Measurements from ENCODE around the gene PCDH9.
"Not testable (repeated sequence)": the region's sequence is repeated elsewhere in the genome, so short reads cannot be mapped to it uniquely, and the experiment has no call there.

PCDH9 gene

DNA sequence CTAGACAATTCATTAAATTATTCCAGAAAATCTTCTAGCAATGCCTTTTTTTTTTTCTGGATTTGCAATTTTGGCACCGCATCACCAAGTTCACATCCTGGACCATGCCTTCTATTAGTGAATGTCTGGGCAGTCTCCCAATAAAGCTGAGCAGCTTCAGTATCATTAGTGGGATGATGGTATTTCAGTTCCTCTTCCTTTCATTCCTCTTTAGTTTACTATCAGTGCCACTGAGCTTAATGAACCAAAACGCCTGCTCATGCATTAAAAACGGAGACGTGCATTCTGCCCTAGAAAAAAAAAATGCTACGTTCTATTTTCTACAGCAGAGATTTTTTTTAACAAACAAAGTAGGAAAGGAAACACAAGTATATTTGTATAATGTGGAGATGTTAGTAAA is 343.0 kb downstream of the PCDH9 start:
- no peak for TF ChIP-seq EZH2phosphoT487 (conservative IDR thresholded peaks at IDR 0.05; ENCODE audit: low read length)
- TF ChIP-seq, protein P1, sequence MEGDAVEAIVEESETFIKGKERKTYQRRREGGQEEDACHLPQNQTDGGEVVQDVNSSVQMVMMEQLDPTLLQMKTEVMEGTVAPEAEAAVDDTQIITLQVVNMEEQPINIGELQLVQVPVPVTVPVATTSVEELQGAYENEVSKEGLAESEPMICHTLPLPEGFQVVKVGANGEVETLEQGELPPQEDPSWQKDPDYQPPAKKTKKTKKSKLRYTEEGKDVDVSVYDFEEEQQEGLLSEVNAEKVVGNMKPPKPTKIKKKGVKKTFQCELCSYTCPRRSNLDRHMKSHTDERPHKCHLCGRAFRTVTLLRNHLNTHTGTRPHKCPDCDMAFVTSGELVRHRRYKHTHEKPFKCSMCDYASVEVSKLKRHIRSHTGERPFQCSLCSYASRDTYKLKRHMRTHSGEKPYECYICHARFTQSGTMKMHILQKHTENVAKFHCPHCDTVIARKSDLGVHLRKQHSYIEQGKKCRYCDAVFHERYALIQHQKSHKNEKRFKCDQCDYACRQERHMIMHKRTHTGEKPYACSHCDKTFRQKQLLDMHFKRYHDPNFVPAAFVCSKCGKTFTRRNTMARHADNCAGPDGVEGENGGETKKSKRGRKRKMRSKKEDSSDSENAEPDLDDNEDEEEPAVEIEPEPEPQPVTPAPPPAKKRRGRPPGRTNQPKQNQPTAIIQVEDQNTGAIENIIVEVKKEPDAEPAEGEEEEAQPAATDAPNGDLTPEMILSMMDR (IDR thresholded peaks at IDR 0.05; ENCODE audit: insufficient read depth, low read length, poor library complexity, severe bottlenecking), result no peak
- no peaks in the 10 kb centered on the region for H3K27me3 ChIP-seq (ENCODE audit: low read length)
- peak overlapping the region; percentile 67 for H3K4me2 ChIP-seq (ENCODE audit: low read depth, low read length, poor library complexity, severe bottlenecking)
- peak overlapping the region; percentile 47 for H3K9ac ChIP-seq (ENCODE audit: low read length)
- H4K20me1 ChIP-seq (ENCODE audit: low read depth, low read length), result no peaks in the 10 kb centered on the region
- H2AFZ ChIP-seq (ENCODE audit: low read depth, low read length, severe bottlenecking), result peak overlapping the region; percentile 25
- H3K9me3 ChIP-seq (ENCODE audit: insufficient read depth, low read length), result no peaks in the 10 kb centered on the region
- peak overlapping the region; percentile 92 for H3K27ac ChIP-seq (ENCODE audit: low read depth, low read length)
- H3K9me2 ChIP-seq (replicated peaks; ENCODE audit: insufficient read depth, low read length), result no peaks in the 10 kb centered on the region
- H3F3A ChIP-seq (ENCODE audit: insufficient read depth), result peaks cover 30% of the 10 kb centered on the region
- H3K79me2 ChIP-seq (ENCODE audit: insufficient read depth, low read length), result no peaks in the 10 kb centered on the region
- H3K36me3 ChIP-seq (ENCODE audit: low read length), result no peaks in the 10 kb centered on the region
- H3K4me3 ChIP-seq (ENCODE audit: insufficient read depth, low read length, poor library complexity, severe bottlenecking), result peak overlapping the region; percentile 22

DNA sequence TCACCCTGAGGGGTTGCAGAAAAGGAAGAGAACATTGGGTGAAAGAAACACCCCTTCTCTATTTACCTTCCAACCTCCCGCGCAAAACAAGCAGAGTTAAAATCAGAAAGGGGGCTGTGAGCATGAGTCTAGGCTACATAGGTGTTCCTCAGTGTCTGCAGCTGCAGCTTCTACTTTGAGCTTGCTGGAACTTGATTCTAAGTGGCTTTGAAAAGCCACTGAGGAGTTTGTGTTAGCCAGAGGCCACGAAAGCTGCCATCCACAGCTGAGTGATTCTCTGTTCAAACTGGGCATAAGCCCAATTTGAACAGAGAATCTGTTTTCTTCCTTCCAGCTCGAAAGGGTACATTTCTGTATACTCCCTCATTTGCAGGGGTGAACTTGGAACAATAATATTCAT is 343.9 kb downstream of the PCDH9 start:
- peak overlapping the region; percentile 47 for H3K9ac ChIP-seq (ENCODE audit: low read length)
- H4K20me1 ChIP-seq (ENCODE audit: low read depth, low read length), result no peaks in the 10 kb centered on the region
- H3K9me3 ChIP-seq (ENCODE audit: insufficient read depth, low read length), result peaks cover 3% of the 10 kb centered on the region; the same call in 1 of the 2 replicates
- no peak for TF ChIP-seq EZH2phosphoT487 (conservative IDR thresholded peaks at IDR 0.05; ENCODE audit: low read length)
- TF ChIP-seq, protein P1 (IDR thresholded peaks at IDR 0.05; ENCODE audit: insufficient read depth, low read length, poor library complexity, severe bottlenecking), result no peak
- H3K79me2 ChIP-seq (ENCODE audit: insufficient read depth, low read length), result no peaks in the 10 kb centered on the region
- H2AFZ ChIP-seq (ENCODE audit: low read depth, low read length, severe bottlenecking), result peak overlapping the region; percentile 62
- no peaks in the 10 kb centered on the region for H3K27me3 ChIP-seq (ENCODE audit: low read length)
- H3K4me2 ChIP-seq (ENCODE audit: low read depth, low read length, poor library complexity, severe bottlenecking), result peak overlapping the region; percentile 67
- peaks cover 30% of the 10 kb centered on the region for H3F3A ChIP-seq (ENCODE audit: insufficient read depth)
- H3K9me2 ChIP-seq (replicated peaks; ENCODE audit: insufficient read depth, low read length), result no peaks in the 10 kb centered on the region
- H3K4me3 ChIP-seq (ENCODE audit: insufficient read depth, low read length, poor library complexity, severe bottlenecking), result peak overlapping the region; percentile 23
- peak overlapping the region; percentile 92 for H3K27ac ChIP-seq (ENCODE audit: low read depth, low read length)
- peaks cover 4% of the 10 kb centered on the region; the same call in 1 of the 2 replicates for H3K36me3 ChIP-seq (ENCODE audit: low read length)

DNA sequence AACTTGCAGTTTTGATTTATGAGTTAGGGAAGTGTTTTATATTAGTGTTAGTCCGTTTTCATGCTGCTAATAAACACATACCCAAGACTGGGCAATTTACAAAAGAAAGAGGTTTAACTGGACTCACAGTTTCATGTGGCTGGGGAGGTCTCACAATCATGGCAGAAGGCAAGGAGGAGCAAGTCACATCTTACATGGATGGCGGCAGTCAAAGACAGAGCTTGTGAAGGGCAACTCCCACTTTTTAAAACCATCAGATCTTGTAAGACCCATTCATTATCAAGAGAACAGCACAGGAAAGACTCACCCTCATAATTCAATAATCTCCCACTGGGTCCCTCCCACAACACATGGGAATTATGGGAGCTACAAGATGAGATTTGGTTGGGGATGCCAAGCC is 349.0 kb downstream of the PCDH9 start:
- H3K4me2 ChIP-seq (ENCODE audit: low read depth, low read length, poor library complexity, severe bottlenecking); H3K4me3 ChIP-seq (ENCODE audit: insufficient read depth, low read length, poor library complexity, severe bottlenecking); H3K9me3 ChIP-seq (ENCODE audit: insufficient read depth, low read length); H3K79me2 ChIP-seq (ENCODE audit: insufficient read depth, low read length); H2AFZ ChIP-seq (ENCODE audit: low read depth, low read length, severe bottlenecking); H3K9ac ChIP-seq (ENCODE audit: low read length); H3K27me3 ChIP-seq (ENCODE audit: low read length); H3K27ac ChIP-seq (ENCODE audit: low read depth, low read length); H3K36me3 ChIP-seq (ENCODE audit: low read length); H4K20me1 ChIP-seq (ENCODE audit: low read depth, low read length); H3K9me2 ChIP-seq (replicated peaks; ENCODE audit: insufficient read depth, low read length): not testable (repeated sequence)
- peaks cover 14% of the 10 kb centered on the region for H3F3A ChIP-seq (ENCODE audit: insufficient read depth)

DNA sequence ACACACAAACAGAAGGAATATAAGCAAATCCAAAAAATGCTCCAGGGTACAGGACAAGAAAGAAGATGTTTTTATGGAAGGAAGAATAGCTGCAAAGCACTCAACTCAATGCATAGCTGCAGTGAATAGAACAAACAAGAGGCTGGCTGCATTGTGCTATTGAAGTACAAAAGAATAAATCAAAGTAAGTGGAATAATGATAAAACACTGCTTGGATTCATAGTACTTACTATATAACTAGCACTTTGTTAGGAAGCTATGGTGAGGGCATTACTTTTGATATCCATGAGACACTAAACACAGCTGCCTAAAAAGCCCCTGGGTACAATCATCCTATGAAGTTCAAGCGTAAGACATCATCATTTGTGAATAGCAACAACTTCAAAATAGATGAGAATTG is 350.1 kb downstream of the PCDH9 start:
- Histone ChIP-seq H3K9me3 (ENCODE audit: insufficient read depth, low read length) (peaks cover 5% of the 10 kb centered on the region; the same call in 1 of the 2 replicates), H3K27me3 (ENCODE audit: low read length) (no peaks in the 10 kb centered on the region), H3K9me2 (replicated peaks; ENCODE audit: insufficient read depth, low read length) (no peaks in the 10 kb centered on the region), H3F3A (ENCODE audit: insufficient read depth) (peaks cover 4% of the 10 kb centered on the region; the same call in 1 of the 2 replicates), H4K20me1 (ENCODE audit: low read depth, low read length) (no peaks in the 10 kb centered on the region), H3K79me2 (ENCODE audit: insufficient read depth, low read length) (no peaks in the 10 kb centered on the region), H3K27ac (ENCODE audit: low read depth, low read length) (no peak overlapping the region), H3K4me2 (ENCODE audit: low read depth, low read length, poor library complexity, severe bottlenecking) (no peak overlapping the region), H3K36me3 (ENCODE audit: low read length) (peaks cover 7% of the 10 kb centered on the region; the same call in 1 of the 2 replicates), H3K4me3 (ENCODE audit: insufficient read depth, low read length, poor library complexity, severe bottlenecking) (no peak overlapping the region), H3K9ac (ENCODE audit: low read length) (no peak overlapping the region), H2AFZ (ENCODE audit: low read depth, low read length, severe bottlenecking) (no peak overlapping the region)
- TF ChIP-seq EZH2phosphoT487 (conservative IDR thresholded peaks at IDR 0.05; ENCODE audit: low read length), result no peak
- TF ChIP-seq, protein P1 (IDR thresholded peaks at IDR 0.05; ENCODE audit: insufficient read depth, low read length, poor library complexity, severe bottlenecking), result no peak

Measured in SU-DHL-6 (cell line).